NCI-H1930 (cell line): ENCODE results near the gene OLFM3.

Source experiments
- DNase-seq, 2 experiments: peaks; one replicate each; lab custom pipeline; 2025; lab: John Stamatoyannopoulos, UW

OLFM3 gene

GRCh38 chr1:101945884-101946283 lies 50.8 kb downstream of the OLFM3 start:
- no peak for DNase-seq

GRCh38 chr1:101943237-101943636 lies 53.5 kb downstream of the OLFM3 start:
- DNase-seq = no peak

- DNase-seq = no peak
Observed at GRCh38 chr1:101942516-101943193, 54.1 kb downstream of the OLFM3 start.

- no peak for DNase-seq
Observed at GRCh38 chr1:101938681-101939080, 58.0 kb downstream of the OLFM3 start.

- no peak for DNase-seq
Observed at GRCh38 chr1:101929343-101929742, 67.4 kb downstream of the OLFM3 start.

GRCh38 chr1:101928829-101929228 lies 67.9 kb downstream of the OLFM3 start:
- no peak for DNase-seq

GRCh38 chr1:101924700-101925099 lies 72.0 kb downstream of the OLFM3 start:
- DNase-seq = no peak

- DNase-seq = no peak
Observed at GRCh38 chr1:101920577-101920976, 76.1 kb downstream of the OLFM3 start.

GRCh38 chr1:101918277-101918676 lies 78.4 kb downstream of the OLFM3 start:
- no peak for DNase-seq

- no peak for DNase-seq
Observed at GRCh38 chr1:101915597-101915996, 81.1 kb downstream of the OLFM3 start.

- no peak for DNase-seq
Observed at GRCh38 chr1:101914473-101915242, 82.1 kb downstream of the OLFM3 start.

GRCh38 chr1:101911894-101912293 lies 84.8 kb downstream of the OLFM3 start:
- no peak for DNase-seq

GRCh38 chr1:101908980-101909379 lies 87.7 kb downstream of the OLFM3 start:
- DNase-seq = no peak

GRCh38 chr1:101907264-101907663 lies 89.5 kb downstream of the OLFM3 start:
- DNase-seq = no peak

GRCh38 chr1:101905283-101905835 lies 91.4 kb downstream of the OLFM3 start:
- no peak for DNase-seq

GRCh38 chr1:101902199-101902598 lies 94.5 kb downstream of the OLFM3 start:
- DNase-seq = no peak

GRCh38 chr1:101898137-101898536 lies 98.6 kb downstream of the OLFM3 start:
- DNase-seq = no peak

- DNase-seq = no peak
Observed at GRCh38 chr1:101884621-101885020, 112.1 kb downstream of the OLFM3 start.

GRCh38 chr1:101875891-101876290 lies 120.8 kb downstream of the OLFM3 start:
- no peak for DNase-seq

- no peak for DNase-seq
Observed at GRCh38 chr1:101873672-101874071, 123.1 kb downstream of the OLFM3 start.

- DNase-seq = no peak
Observed at GRCh38 chr1:101859941-101860340, 136.8 kb downstream of the OLFM3 start.

GRCh38 chr1:101854271-101854670 lies 142.5 kb downstream of the OLFM3 start:
- no peak for DNase-seq

- no peak for DNase-seq
Observed at GRCh38 chr1:101852936-101853335, 143.8 kb downstream of the OLFM3 start.
